Neural progenitor cell (in vitro differentiated cells): Measurements from ENCODE around the gene RNF5. TPM values are rescaled to one million over a fixed set of nuclear protein-coding genes. Genes with fewer than 3 reads are reported as not detected.
A peak's percentile ranks its signal among the peaks of the same experiment; 100 is the strongest.
"Not testable (repeated sequence)": the region's sequence is repeated elsewhere in the genome, so short reads cannot be mapped to it uniquely, and the experiment has no call there.

Experiments
- DNase-seq: peaks from one replicate; pipeline ENCODE4 v3.0.0-alpha.2; 2016; ENCODE audit warnings: low spot score
- H2AFZ ChIP-seq: fragments of 200-600 bp; sonication (generic); replicated peaks from 2 replicates; pipeline ENCODE4 v1.6.1; 2016; ENCODE audit warnings: antibody characterized with exemption
- H3F3A ChIP-seq: fragments of 200-600 bp; sonication (generic); 2 replicates; pipeline ENCODE4 v1.6.1; 2016; ENCODE audit warnings: antibody characterized with exemption, low read depth
- H3K27ac ChIP-seq: fragments of 200-600 bp; sonication (generic); 2 replicates; pipeline ENCODE4 v1.5.1; 2016; ENCODE audit warnings: mild to moderate bottlenecking
- H3K27me3 ChIP-seq: fragments of 200-600 bp; sonication (generic); 2 replicates; pipeline ENCODE4 v1.6.1; 2016; ENCODE audit warnings: mild to moderate bottlenecking, moderate library complexity
- H3K36me3 ChIP-seq: fragments of 200-600 bp; sonication (generic); 2 replicates; pipeline ENCODE4 v1.5.1; 2016
- H3K4me1 ChIP-seq: fragments of 200-600 bp; sonication (generic); 2 replicates; pipeline ENCODE4 v1.6.1; 2016; ENCODE audit warnings: mixed run types
- H3K4me2 ChIP-seq: fragments of 200-600 bp; sonication (generic); 2 replicates; pipeline ENCODE4 v1.6.1; 2016
- H3K4me3 ChIP-seq: fragments of 200-600 bp; sonication (generic); 2 replicates; pipeline ENCODE4 v1.5.1; 2016
- H3K79me2 ChIP-seq: fragments of 200-600 bp; sonication (generic); 2 replicates; pipeline ENCODE4 v1.6.1; 2016; ENCODE audit warnings: low read depth
- H3K9ac ChIP-seq: fragments of 200-600 bp; sonication (generic); 2 replicates; pipeline ENCODE4 v1.6.1; 2016
- H3K9me3 ChIP-seq: fragments of 200-600 bp; sonication (generic); 2 replicates; pipeline ENCODE4 v1.5.1; 2016; ENCODE audit warnings: low read depth
- H4K20me1 ChIP-seq: fragments of 200-600 bp; sonication (generic); 2 replicates; pipeline ENCODE4 v1.6.1; 2016; ENCODE audit warnings: low read depth
- H3K27ac Mint-ChIP-seq: 3 replicates; pipeline ENCODE4 v1.8.0; 2021; ENCODE audit warnings: mixed read lengths
- H3K27me3 Mint-ChIP-seq: 2 replicates; pipeline ENCODE4 v1.8.0; 2022; ENCODE audit warnings: low read depth, mild to moderate bottlenecking, inconsistent platforms, moderate library complexity, mixed read lengths; ENCODE audit not compliant: insufficient read depth
- H3K36me3 Mint-ChIP-seq: 3 replicates; pipeline ENCODE4 v1.8.0; 2021; ENCODE audit warnings: mixed read lengths
- H3K4me1 Mint-ChIP-seq: 3 replicates; pipeline ENCODE4 v1.8.0; 2021; ENCODE audit warnings: mixed read lengths
- H3K4me3 Mint-ChIP-seq: 3 replicates; pipeline ENCODE4 v1.8.0; 2021; ENCODE audit warnings: mild to moderate bottlenecking, moderate library complexity, mixed read lengths
- H3K9me3 Mint-ChIP-seq: 3 replicates; pipeline ENCODE4 v1.8.0; 2020; ENCODE audit warnings: mixed read lengths
- EZH2 ChIP-seq: fragments of 200-600 bp; sonication (generic); IDR thresholded peaks from 2 replicates; pipeline ENCODE4 v1.6.1; 2017; ENCODE audit warnings: antibody characterized with exemption, mild to moderate bottlenecking, moderate library complexity
- EZH2phosphoT487 ChIP-seq: fragments of 200-600 bp; sonication (generic); IDR thresholded peaks from 2 replicates; pipeline ENCODE4 v1.6.1; 2017; ENCODE audit warnings: antibody characterized with exemption
- total RNA-seq: library from RNA; depleted of rRNA; stranded (reverse); fragments of >200 nt; gene quantifications from 2 replicates; pipeline ENCODE4 v1.2.3, GENCODE V29; 2015; ENCODE audit warnings: low replicate concordance
- TF ChIP-seq, protein P1 (sequence below): fragments of 200-600 bp; sonication (generic); IDR thresholded peaks from 2 replicates; pipeline ENCODE4 v1.5.1; 2017; ENCODE audit warnings: antibody characterized with exemption, mild to moderate bottlenecking

Gene RNF5
- total RNA-seq, 1 donor from 2014 or later, result 129 TPM

DNA sequence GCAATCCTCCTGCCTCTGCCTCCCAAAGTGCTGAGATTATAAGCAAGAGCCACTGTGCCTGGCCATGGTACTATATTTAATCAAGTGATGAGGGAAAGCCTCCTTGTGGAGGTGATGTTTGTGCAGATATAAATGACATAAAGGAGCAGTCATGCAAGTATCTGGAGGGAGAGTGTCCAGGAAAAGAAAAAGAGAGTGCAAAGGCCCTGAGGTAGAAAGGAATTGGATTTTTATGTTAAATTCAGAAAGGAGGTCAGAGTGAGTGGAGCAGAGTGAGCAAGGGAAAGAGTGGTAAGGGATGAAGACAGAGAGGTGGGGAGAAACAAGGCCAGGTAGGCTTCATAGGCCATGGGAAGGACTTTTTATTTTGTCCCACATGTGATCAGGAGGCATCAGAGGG is 40.8 kb upstream of the RNF5 start:
- H3K9me3 Mint-ChIP-seq, result no peaks in the 10 kb centered on the region
- Histone ChIP-seq H3F3A (no peaks in the 10 kb centered on the region), H3K4me2 (no peak overlapping the region), H3K27ac (no peak overlapping the region), H3K9ac (no peak overlapping the region), H3K27me3 (peaks cover 10% of the 10 kb centered on the region), H3K36me3 (no peaks in the 10 kb centered on the region), H3K4me1 (peaks cover 5% of the 10 kb centered on the region), H3K9me3 (no peaks in the 10 kb centered on the region), H2AFZ (no peak overlapping the region), H3K4me3 (no peak overlapping the region), H4K20me1 (no peaks in the 10 kb centered on the region), H3K79me2 (no peaks in the 10 kb centered on the region)
- H3K4me3 Mint-ChIP-seq, result peak overlapping the region; percentile 1
- H3K27ac Mint-ChIP-seq, result peak overlapping the region; percentile 88
- H3K27me3 Mint-ChIP-seq, result peaks cover 7% of the 10 kb centered on the region
- TF ChIP-seq, protein P1, sequence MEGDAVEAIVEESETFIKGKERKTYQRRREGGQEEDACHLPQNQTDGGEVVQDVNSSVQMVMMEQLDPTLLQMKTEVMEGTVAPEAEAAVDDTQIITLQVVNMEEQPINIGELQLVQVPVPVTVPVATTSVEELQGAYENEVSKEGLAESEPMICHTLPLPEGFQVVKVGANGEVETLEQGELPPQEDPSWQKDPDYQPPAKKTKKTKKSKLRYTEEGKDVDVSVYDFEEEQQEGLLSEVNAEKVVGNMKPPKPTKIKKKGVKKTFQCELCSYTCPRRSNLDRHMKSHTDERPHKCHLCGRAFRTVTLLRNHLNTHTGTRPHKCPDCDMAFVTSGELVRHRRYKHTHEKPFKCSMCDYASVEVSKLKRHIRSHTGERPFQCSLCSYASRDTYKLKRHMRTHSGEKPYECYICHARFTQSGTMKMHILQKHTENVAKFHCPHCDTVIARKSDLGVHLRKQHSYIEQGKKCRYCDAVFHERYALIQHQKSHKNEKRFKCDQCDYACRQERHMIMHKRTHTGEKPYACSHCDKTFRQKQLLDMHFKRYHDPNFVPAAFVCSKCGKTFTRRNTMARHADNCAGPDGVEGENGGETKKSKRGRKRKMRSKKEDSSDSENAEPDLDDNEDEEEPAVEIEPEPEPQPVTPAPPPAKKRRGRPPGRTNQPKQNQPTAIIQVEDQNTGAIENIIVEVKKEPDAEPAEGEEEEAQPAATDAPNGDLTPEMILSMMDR, result no peak
- no peak for TF ChIP-seq EZH2phosphoT487
- H3K4me1 Mint-ChIP-seq, result peaks cover 18% of the 10 kb centered on the region
- no peak for DNase-seq
- H3K36me3 Mint-ChIP-seq, result no peaks in the 10 kb centered on the region

DNA sequence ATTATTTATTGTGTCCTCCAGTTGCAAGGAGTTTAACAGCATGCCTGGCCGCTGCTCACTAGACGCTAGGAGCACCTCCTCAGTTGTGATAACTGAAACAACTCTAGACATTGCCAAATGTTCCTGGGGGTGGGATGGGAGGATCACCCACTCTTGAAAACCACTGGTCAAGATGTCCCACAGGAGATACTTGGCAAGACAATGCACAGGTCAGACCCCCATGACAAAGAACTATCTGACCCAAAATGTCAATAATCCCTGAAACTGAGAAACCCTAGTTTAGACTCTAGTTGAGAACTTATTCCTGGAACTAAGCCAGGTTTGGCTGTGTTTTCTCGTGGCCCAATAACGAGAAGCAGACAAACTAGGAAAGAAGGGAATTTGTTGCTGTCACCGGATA is 38.6 kb upstream of the RNF5 start:
- no peak overlapping the region for H3K4me3 Mint-ChIP-seq
- peaks cover 6% of the 10 kb centered on the region for H3K27me3 Mint-ChIP-seq
- H3K9me3 Mint-ChIP-seq, result no peaks in the 10 kb centered on the region
- Histone ChIP-seq H3K4me1 (peaks cover 5% of the 10 kb centered on the region), H3K79me2 (no peaks in the 10 kb centered on the region), H2AFZ (no peak overlapping the region), H3K4me2 (no peak overlapping the region), H3F3A (no peaks in the 10 kb centered on the region), H3K36me3 (no peaks in the 10 kb centered on the region), H3K27ac (no peak overlapping the region), H3K9ac (no peak overlapping the region), H3K9me3 (no peaks in the 10 kb centered on the region), H3K27me3 (peaks cover 4% of the 10 kb centered on the region), H4K20me1 (no peaks in the 10 kb centered on the region), H3K4me3 (no peak overlapping the region)
- no peak for DNase-seq
- H3K4me1 Mint-ChIP-seq, result peaks cover 18% of the 10 kb centered on the region
- TF ChIP-seq, protein P1, result no peak
- TF ChIP-seq EZH2phosphoT487 (no peak), EZH2 (no peak)
- H3K27ac Mint-ChIP-seq, result peak overlapping the region; percentile 68
- no peaks in the 10 kb centered on the region for H3K36me3 Mint-ChIP-seq

GRCh38 chr6:32140420-32141046 is 37.7 kb upstream of the RNF5 start:
- Mint-ChIP-seq H3K27me3 (peaks cover 6% of the 10 kb centered on the region), H3K4me3 (no peak overlapping the region)

DNA sequence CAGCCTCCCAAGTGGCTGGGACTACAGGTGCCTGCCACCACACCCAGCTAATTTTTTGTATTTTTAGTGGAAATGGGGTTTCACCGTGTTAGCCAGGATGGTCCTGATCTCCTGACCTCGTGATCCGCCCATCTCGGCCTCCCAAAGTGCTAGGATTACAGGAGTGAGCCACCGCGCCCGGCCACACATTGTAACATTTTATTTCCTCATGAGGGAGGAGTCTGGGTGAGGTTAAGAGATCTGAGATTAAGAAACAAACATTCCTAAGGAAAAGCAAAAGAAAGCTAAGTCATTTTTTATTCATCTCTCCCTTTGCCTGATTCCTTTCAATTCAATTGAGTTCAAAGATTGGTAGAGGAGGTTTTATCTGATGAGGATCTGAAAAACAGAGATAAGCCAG is 34.0 kb upstream of the RNF5 start:
- not testable (repeated sequence) for H3K9me3 ChIP-seq, H4K20me1 ChIP-seq, H3K27ac ChIP-seq, DNase-seq, H3K79me2 ChIP-seq, H3F3A ChIP-seq, H3K4me2 ChIP-seq, H3K4me1 ChIP-seq, H3K27ac Mint-ChIP-seq, H3K4me3 Mint-ChIP-seq, H3K9ac ChIP-seq, H3K36me3 ChIP-seq, H3K9me3 Mint-ChIP-seq, H3K27me3 Mint-ChIP-seq, H3K4me3 ChIP-seq, H2AFZ ChIP-seq
- peaks cover 21% of the 10 kb centered on the region for H3K27me3 ChIP-seq
- peaks cover 19% of the 10 kb centered on the region for H3K4me1 Mint-ChIP-seq
- H3K36me3 Mint-ChIP-seq, result peaks cover 14% of the 10 kb centered on the region

More at GRCh38 chr6:32140420-32141046, 37.7 kb upstream of the RNF5 start:
- Histone ChIP-seq H3K79me2 (no peaks in the 10 kb centered on the region), H3K4me2 (no peak overlapping the region), H2AFZ (no peak overlapping the region), H3K27me3 (no peaks in the 10 kb centered on the region), H3K9ac (no peak overlapping the region), H3K4me1 (peaks cover 5% of the 10 kb centered on the region), H3F3A (no peaks in the 10 kb centered on the region), H4K20me1 (no peaks in the 10 kb centered on the region), H3K27ac (no peak overlapping the region), H3K4me3 (no peak overlapping the region), H3K36me3 (no peaks in the 10 kb centered on the region), H3K9me3 (no peaks in the 10 kb centered on the region)
- no peak for DNase-seq
- Mint-ChIP-seq H3K4me1 (peaks cover 18% of the 10 kb centered on the region), H3K27ac (no peak overlapping the region), H3K9me3 (no peaks in the 10 kb centered on the region), H3K36me3 (no peaks in the 10 kb centered on the region)
- TF ChIP-seq, protein P1, result no peak
- TF ChIP-seq EZH2phosphoT487 (no peak), EZH2 (no peak)
